Panc1 (cell line): Measurements from ENCODE around the gene SSH3. TPM values are rescaled to one million over a fixed set of nuclear protein-coding genes. Genes with fewer than 3 reads are reported as not detected.

Source experiments
- ATAC-seq: fragments of 200-7000 bp; cut with Tn5 transposase; 2 replicates; pipeline ENCODE4 v1.9.1; 2020; ENCODE audit warnings: mild to moderate bottlenecking, moderate library complexity
- BruUV-seq: library from RNA; stranded (reverse); fragments of 400-500 nt; replicated peaks from 2 replicates; lab custom pipeline; 2021; lab: Mats Ljungman, UMichigan
- CTCF ChIA-PET: fragments of 300-600 bp; sonication (Branson Sonifier 250); formaldehyde crosslinking; loops from one replicate; lab custom pipeline; 2022; ENCODE audit warnings: antibody characterized with exemption; lab: Charles Lee
- POLR2A ChIA-PET: fragments of 300-600 bp; sonication (Branson Sonifier 250); formaldehyde crosslinking; loops from one replicate; lab custom pipeline; 2022; ENCODE audit warnings: antibody characterized with exemption; lab: Charles Lee
- DNase-seq: peaks from one replicate; pipeline ENCODE4 v3.0.0-alpha.2; 2010; ENCODE audit warnings: low read depth, low spot score
- H3K27ac ChIP-seq: 2 replicates; pipeline ENCODE4 v1.5.1; 2011; ENCODE audit warnings: mild to moderate bottlenecking, low read length, inconsistent platforms
- H3K27me3 ChIP-seq: fragments of 200-500 bp; sonication (Bioruptor generic); 2 replicates; pipeline ENCODE4 v1.6.0; 2014; ENCODE audit warnings: low read length, inconsistent platforms; ENCODE audit not compliant: control insufficient read depth, insufficient read depth
- H3K36me3 ChIP-seq: fragments of 200-500 bp; sonication (Bioruptor generic); 2 replicates; pipeline ENCODE4 v1.5.1; 2014; ENCODE audit warnings: inconsistent platforms, mild to moderate bottlenecking, low read length, moderate library complexity; ENCODE audit not compliant: control insufficient read depth, insufficient read depth
- H3K4me1 ChIP-seq: 2 replicates; pipeline ENCODE4 v1.5.1; 2011; ENCODE audit warnings: inconsistent platforms, mild to moderate bottlenecking, low read length, moderate library complexity; ENCODE audit not compliant: control insufficient read depth, insufficient read depth
- H3K4me3 ChIP-seq, 2 experiments: 2 replicates each; pipeline ENCODE4 v1.5.1; 2011 to 2012; ENCODE audit warnings: low read depth in 2 of 2, low read length in 2 of 2, mild to moderate bottlenecking in 2 of 2, inconsistent platforms in 1 of 2, moderate library complexity in 1 of 2
- H3K9me3 ChIP-seq: fragments of 200-500 bp; sonication (Bioruptor generic); 2 replicates; pipeline ENCODE4 v1.5.1; 2014; ENCODE audit warnings: low read depth, mild to moderate bottlenecking, inconsistent platforms, low read length, moderate library complexity; ENCODE audit not compliant: control insufficient read depth, insufficient read depth
- POLR2AphosphoS5 ChIP-seq: IDR thresholded peaks from 2 replicates; pipeline ENCODE4 v1.6.1; 2012; ENCODE audit warnings: mild to moderate bottlenecking, low read depth, low read length, moderate library complexity
- REST ChIP-seq, 2 experiments: IDR thresholded peaks; 2 replicates each; pipeline ENCODE4 v1.6.1; 2011 to 2012; ENCODE audit warnings: low read depth in 2 of 2, control low read depth in 1 of 2, low read length in 1 of 2, mild to moderate bottlenecking in 1 of 2, moderate library complexity in 1 of 2; ENCODE audit not compliant: insufficient read depth in 1 of 2
- SIN3A ChIP-seq: IDR thresholded peaks from 2 replicates; pipeline ENCODE4 v1.6.1; 2012; ENCODE audit warnings: low read depth, mild to moderate bottlenecking, low read length, moderate library complexity, borderline replicate concordance; ENCODE audit not compliant: insufficient read depth
- TCF7L2 ChIP-seq: IDR thresholded peaks from 2 replicates; pipeline ENCODE4 v1.6.1; 2011; ENCODE audit warnings: mild to moderate bottlenecking, low read depth, low read length, inconsistent platforms
- in situ Hi-C: cut with HindIII; loops from 2 replicates; pipeline ENCODE4 v1.10.0; 2016; ENCODE audit warnings: low sequenced_read_pairs, low pct_unique_long_range_greater_than_20kb
- intact Hi-C: fragments of 100-400 bp; cut with micrococcal nuclease; formaldehyde crosslinking; loops from one replicate; pipeline ENCODE4 v1.10.0; 2022; ENCODE audit not compliant: unreplicated experiment
- total RNA-seq: library from RNA; stranded (reverse); gene quantifications from one replicate; pipeline ENCODE4 v1.2.1, GENCODE V29; 2021; ENCODE audit not compliant: unreplicated experiment
- TF ChIP-seq, protein P1 (sequence below): fragments of 450-650 bp; IDR thresholded peaks from 2 replicates; pipeline ENCODE4 v1.5.1; 2017; ENCODE audit warnings: mild to moderate bottlenecking

SSH3 gene
- total RNA-seq, 1 experiment from 2014 or later, result 79.8 TPM

DNA sequence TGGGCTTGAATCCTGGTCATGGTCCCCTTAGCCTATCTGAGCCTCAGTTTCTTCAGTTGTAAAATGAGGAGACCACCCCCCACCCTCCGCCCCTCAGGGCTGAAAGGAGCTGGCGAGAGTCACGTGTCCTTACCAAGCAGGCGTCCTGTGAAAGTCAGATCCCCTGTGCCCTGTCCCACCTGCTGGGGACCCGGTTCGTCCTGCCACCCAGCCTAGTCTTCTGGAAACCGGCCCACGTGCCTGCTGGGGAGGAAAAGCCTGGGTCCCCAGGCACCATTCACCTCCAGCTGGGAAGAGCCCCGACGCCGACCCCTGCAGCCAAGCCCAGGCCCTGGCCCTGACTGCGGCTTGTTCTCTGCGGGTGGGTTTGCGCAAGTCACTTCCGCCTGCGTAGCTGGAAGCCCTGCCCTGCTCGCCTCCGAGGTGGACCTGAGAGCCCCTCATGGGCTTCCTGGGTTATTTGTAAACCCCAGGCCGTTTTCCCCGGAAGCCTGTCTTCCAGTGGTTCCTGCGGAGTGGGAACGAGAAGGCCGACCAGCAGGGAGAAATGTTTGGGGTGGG is 679 bp upstream of the SSH3 start:
- Histone ChIP-seq H3K36me3 (no peaks in the 10 kb centered on the region; the same call in 1 of the 2 replicates), H3K4me1 (peaks cover 27% of the 10 kb centered on the region), H3K27me3 (no peaks in the 10 kb centered on the region), H3K9me3 (no peaks in the 10 kb centered on the region), H3K4me3 (peak overlapping the region; percentile 74 to 85), H3K27ac (peak overlapping the region; percentile 83)
- CTCF ChIA-PET, result interaction anchor here (0.6 to 2.3 kb wide), 3 partner anchors 15 to 83 kb away, joined by 3 to 8 read pairs (median 3); no protein-coding TSS in a partner anchor
- TF ChIP-seq POLR2AphosphoS5, result peak; percentile 48; the same call in 1 of the 2 replicates
- TF ChIP-seq, protein P1, sequence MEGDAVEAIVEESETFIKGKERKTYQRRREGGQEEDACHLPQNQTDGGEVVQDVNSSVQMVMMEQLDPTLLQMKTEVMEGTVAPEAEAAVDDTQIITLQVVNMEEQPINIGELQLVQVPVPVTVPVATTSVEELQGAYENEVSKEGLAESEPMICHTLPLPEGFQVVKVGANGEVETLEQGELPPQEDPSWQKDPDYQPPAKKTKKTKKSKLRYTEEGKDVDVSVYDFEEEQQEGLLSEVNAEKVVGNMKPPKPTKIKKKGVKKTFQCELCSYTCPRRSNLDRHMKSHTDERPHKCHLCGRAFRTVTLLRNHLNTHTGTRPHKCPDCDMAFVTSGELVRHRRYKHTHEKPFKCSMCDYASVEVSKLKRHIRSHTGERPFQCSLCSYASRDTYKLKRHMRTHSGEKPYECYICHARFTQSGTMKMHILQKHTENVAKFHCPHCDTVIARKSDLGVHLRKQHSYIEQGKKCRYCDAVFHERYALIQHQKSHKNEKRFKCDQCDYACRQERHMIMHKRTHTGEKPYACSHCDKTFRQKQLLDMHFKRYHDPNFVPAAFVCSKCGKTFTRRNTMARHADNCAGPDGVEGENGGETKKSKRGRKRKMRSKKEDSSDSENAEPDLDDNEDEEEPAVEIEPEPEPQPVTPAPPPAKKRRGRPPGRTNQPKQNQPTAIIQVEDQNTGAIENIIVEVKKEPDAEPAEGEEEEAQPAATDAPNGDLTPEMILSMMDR, result no peak
- ATAC-seq (peak; percentile 50), DNase-seq (no peak)
- POLR2A ChIA-PET, result interaction anchor here (0.5 to 0.6 kb wide), 3 partner anchors 12 to 626 kb away, joined by 3 to 11 read pairs (median 3); no protein-coding TSS in a partner anchor
- BruUV-seq, result no TSS peak
- in situ Hi-C loops, result no loop called here
- intact Hi-C loops, result no loop called here

- ChIA-PET POLR2A (no interaction called here), CTCF (interaction anchor here (2.3 kb wide), 1 partner anchor 14 kb away, joined by 8 read pairs; no protein-coding TSS in a partner anchor)
- in situ Hi-C loops (no loop called here), intact Hi-C loops (no loop called here)
- peak; percentile 5 for ATAC-seq
- TF ChIP-seq TCF7L2 (no peak), REST (IDR thresholded peaks at IDR 0.05; ENCODE audit: insufficient read depth in 1 of 2, low read depth in 2 of 2, low read length in 1 of 2) (no peak), POLR2AphosphoS5 (no peak), SIN3A (no peak)
- TF ChIP-seq, protein P1, result no peak
- no peak for DNase-seq
- no TSS peak for BruUV-seq
- Histone ChIP-seq H3K36me3 (no peaks in the 10 kb centered on the region; the same call in 1 of the 2 replicates), H3K27ac (peak overlapping the region; percentile 83), H3K4me3 (peak overlapping the region; percentile 74 to 85), H3K9me3 (no peaks in the 10 kb centered on the region), H3K27me3 (no peaks in the 10 kb centered on the region), H3K4me1 (peaks cover 27% of the 10 kb centered on the region)
Measured at GRCh38 chr11:67303835-67304411, 593 bp downstream of the SSH3 start.
